ENCODE measurements around the gene APEH. TPM values are rescaled to one million over a fixed set of nuclear protein-coding genes. Genes with fewer than 3 reads are reported as not detected.

APEH gene
- total RNA-seq, 2 donors from 2014 or later = 84.4 to 116 TPM

- Histone ChIP-seq H3K27me3 (replicated peaks; ENCODE audit: insufficient read depth) (no peaks in the 10 kb centered on the region), H3K9me3 (no peaks in the 10 kb centered on the region), H3K4me1 (replicated peaks) (no peaks in the 10 kb centered on the region), H3K27ac (no peak overlapping the region), H3K36me3 (peaks cover 2 to 9% of the 10 kb centered on the region in 2 donors), H3K4me3 (no peak overlapping the region)
- 92% methylated on average over 11 of the region's 11 CpGs for WGBS
- TF ChIP-seq POLR2A (IDR thresholded peaks at IDR 0.05) (no peak), POLR2AphosphoS5 (IDR thresholded peaks at IDR 0.05) (no peak), CTCF (IDR thresholded peaks at IDR 0.05) (no peak)
- no peak for DNase-seq (ENCODE audit: low spot score)
- intact Hi-C loops (cut with DNase I) = no loop called here
Observed at GRCh38 chr3:49732597-49732996, 58.4 kb downstream of the APEH start.

GRCh38 chr3:49733551-49733950 lies 59.4 kb downstream of the APEH start:
- WGBS = 91% methylated on average over 1 of the region's 1 CpG
- no peaks in the 10 kb centered on the region for H3K4me1 ChIP-seq (replicated peaks)
- intact Hi-C loops (cut with DNase I) = no loop called here
- H3K4me3 ChIP-seq = no peak overlapping the region
- no peaks in the 10 kb centered on the region for H3K27me3 ChIP-seq (replicated peaks; ENCODE audit: insufficient read depth)
- no peak overlapping the region for H3K27ac ChIP-seq
- DNase-seq (ENCODE audit: low spot score) = no peak
- H3K9me3 ChIP-seq = no peaks in the 10 kb centered on the region
- peaks cover 4 to 6% of the 10 kb centered on the region in 2 donors for H3K36me3 ChIP-seq
- no peak for TF ChIP-seq POLR2A (IDR thresholded peaks at IDR 0.05)
- TF ChIP-seq POLR2AphosphoS5 (IDR thresholded peaks at IDR 0.05) = no peak
- TF ChIP-seq CTCF (IDR thresholded peaks at IDR 0.05) = no peak

Small RNA genes lying within 50 kb of the gene (small RNA-seq; reads per million reads assigned to genes)
- gene AMIGO3 = 0 reads per million in 2 donors

Other genes with a start within 250 kb of the APEH start
- 10 to 100 TPM in 1 of 2 donors, 1 to 10 TPM in 1; 5.9 to 11.6 TPM for gene NICN1, start 245.0 kb upstream of the APEH start, total RNA-seq
- gene DAG1, start 204.1 kb upstream of the APEH start, total RNA-seq = 100 to 1,000 TPM in 1 of 2 donors, 10 to 100 TPM in 1; 86.7 to 213 TPM
- 10 to 100 TPM in 1 of 2 donors, under 1 TPM in 1; 0.82 to 11.6 TPM for gene BSN, start 119.9 kb upstream of the APEH start, total RNA-seq
- gene MST1, start 15.1 kb downstream of the APEH start, total RNA-seq = 10 to 100 TPM; 10.2 to 32.2 TPM
- gene RNF123, start 15.2 kb downstream of the APEH start, total RNA-seq = 10 to 100 TPM; 24.9 to 58.3 TPM
- gene AMIGO3, start 45.3 kb downstream of the APEH start, total RNA-seq = 10 to 100 TPM in 1 of 2 donors, 1 to 10 TPM in 1; 1.4 to 12.4 TPM
- gene GMPPB, start 49.6 kb downstream of the APEH start, total RNA-seq = 10 to 100 TPM; 28.8 to 60.1 TPM
- gene IP6K1, start 112.2 kb downstream of the APEH start, total RNA-seq = 100 to 1,000 TPM in 1 of 2 donors, 10 to 100 TPM in 1; 46.5 to 119 TPM
- not detected for gene CDHR4, start 125.5 kb downstream of the APEH start, total RNA-seq
- gene INKA1, start 128.9 kb downstream of the APEH start, total RNA-seq = 1 to 10 TPM; 4.0 to 8.1 TPM
- gene UBA7, start 139.6 kb downstream of the APEH start, total RNA-seq = 10 to 100 TPM; 50.5 to 96.9 TPM
- 1 to 10 TPM; 2.8 to 7.7 TPM for gene TRAIP, start 182.2 kb downstream of the APEH start, total RNA-seq
- under 1 TPM in 1 of 2 donors, not detected in 1; 0.97 TPM for gene CAMKV, start 195.6 kb downstream of the APEH start, total RNA-seq
- gene MST1R, start 229.5 kb downstream of the APEH start, total RNA-seq = 1 to 10 TPM; 1.5 to 5.5 TPM

Data from prostate gland (tissue), 2 donors.